PC-3 (cell line): ENCODE data around the gene MYMK. TPM values are rescaled to one million over a fixed set of nuclear protein-coding genes. Genes with fewer than 3 reads are reported as not detected.
A peak's percentile ranks its signal among the peaks of the same experiment; 100 is the strongest.

Source experiments
- ATAC-seq: fragments of 200-7000 bp; cut with Tn5 transposase; 2 replicates; pipeline ENCODE4 v1.9.1; 2020; ENCODE audit warnings: mild to moderate bottlenecking, moderate library complexity
- BruUV-seq: library from RNA; stranded (reverse); fragments of 400-500 nt; replicated peaks from 2 replicates; lab custom pipeline; 2021; lab: Mats Ljungman, UMichigan
- CTCF ChIA-PET: fragments of 300-600 bp; sonication (Branson Sonifier 250); formaldehyde crosslinking; loops from one replicate; lab custom pipeline; 2022; ENCODE audit warnings: antibody characterized with exemption; lab: Charles Lee
- POLR2A ChIA-PET: fragments of 300-600 bp; sonication (Branson Sonifier 250); formaldehyde crosslinking; loops from one replicate; lab custom pipeline; 2022; ENCODE audit warnings: antibody characterized with exemption; ENCODE audit not compliant: unreplicated experiment; lab: Charles Lee
- DNase-seq: peaks from one replicate; pipeline ENCODE4 v3.0.0-alpha.2; 2015
- H2AFZ ChIP-seq: fragments of 300-600 bp; sonication (generic); 2 replicates; pipeline ENCODE4 v1.6.0; 2016; ENCODE audit warnings: antibody characterized with exemption, low read length
- H3F3A ChIP-seq: fragments of 300-600 bp; sonication (generic); one replicate; pipeline ENCODE4 v1.6.0; 2017; ENCODE audit warnings: antibody characterized with exemption, low read length, control low read depth, mild to moderate bottlenecking; ENCODE audit not compliant: unreplicated experiment
- H3K27ac ChIP-seq: fragments of 300-600 bp; sonication (generic); 2 replicates; pipeline ENCODE4 v1.5.1; 2016; ENCODE audit warnings: mild to moderate bottlenecking, low read length
- H3K27me3 ChIP-seq: fragments of 300-600 bp; sonication (generic); 2 replicates; pipeline ENCODE4 v1.6.1; 2016; ENCODE audit warnings: low read length, mixed read lengths
- H3K36me3 ChIP-seq: fragments of 300-600 bp; sonication (generic); 2 replicates; pipeline ENCODE4 v1.6.1; 2016; ENCODE audit warnings: low read depth, mixed run types, low read length, mixed read lengths
- H3K4me1 ChIP-seq: fragments of 300-600 bp; sonication (generic); 2 replicates; pipeline ENCODE4 v1.5.1; 2016; ENCODE audit warnings: low read length; ENCODE audit not compliant: insufficient read depth
- H3K4me2 ChIP-seq: fragments of 300-600 bp; sonication (generic); 2 replicates; pipeline ENCODE4 v1.6.0; 2016; ENCODE audit warnings: low read length
- H3K4me3 ChIP-seq: fragments of 300-600 bp; sonication (generic); 2 replicates; pipeline ENCODE4 v1.5.1; 2016; ENCODE audit warnings: mild to moderate bottlenecking, low read length, mixed read lengths
- H3K79me2 ChIP-seq: fragments of 300-600 bp; sonication (generic); 2 replicates; pipeline ENCODE4 v1.6.1; 2017; ENCODE audit warnings: low read length, mixed read lengths
- H3K9ac ChIP-seq: fragments of 300-600 bp; sonication (generic); 2 replicates; pipeline ENCODE4 v1.6.0; 2016; ENCODE audit warnings: mild to moderate bottlenecking, low read length
- H3K9me2 ChIP-seq: fragments of 300-600 bp; sonication (generic); replicated peaks from 2 replicates; pipeline ENCODE4 v1.6.1; 2016; ENCODE audit warnings: mixed run types, low read length, mixed read lengths
- H3K9me3 ChIP-seq: fragments of 300-600 bp; sonication (generic); 2 replicates; pipeline ENCODE4 v1.6.1; 2016; ENCODE audit warnings: low read length, mixed read lengths
- H4K20me1 ChIP-seq: fragments of 300-600 bp; sonication (generic); 2 replicates; pipeline ENCODE4 v1.6.1; 2016; ENCODE audit warnings: low read length, mixed read lengths
- EZH2 ChIP-seq: fragments of 300-600 bp; sonication (generic); IDR thresholded peaks from one replicate; pipeline ENCODE4 v1.6.1; 2017; ENCODE audit warnings: antibody characterized with exemption, mild to moderate bottlenecking, low read length; ENCODE audit not compliant: unreplicated experiment
- EZH2phosphoT487 ChIP-seq: fragments of 300-600 bp; sonication (generic); IDR thresholded peaks from 2 replicates; pipeline ENCODE4 v1.6.1; 2018; ENCODE audit warnings: mild to moderate bottlenecking, antibody characterized with exemption, low read length, borderline replicate concordance
- intact Hi-C: fragments of 100-400 bp; cut with micrococcal nuclease; formaldehyde crosslinking; loops from 2 replicates; pipeline ENCODE4 v1.9.0; 2023
- total RNA-seq: library from RNA; depleted of rRNA; stranded (reverse); fragments of >200 nt; gene quantifications from 2 replicates; pipeline ENCODE4 v1.2.3, GENCODE V29; 2014
- TF ChIP-seq, protein P1 (sequence below): fragments of 300-600 bp; sonication (generic); conservative IDR thresholded peaks from 2 replicates; pipeline ENCODE4 v1.5.1; 2017; ENCODE audit warnings: antibody characterized with exemption, low read depth, mild to moderate bottlenecking, low read length

MYMK gene
- total RNA-seq, 1 experiment from 2014 or later: not detected

DNA sequence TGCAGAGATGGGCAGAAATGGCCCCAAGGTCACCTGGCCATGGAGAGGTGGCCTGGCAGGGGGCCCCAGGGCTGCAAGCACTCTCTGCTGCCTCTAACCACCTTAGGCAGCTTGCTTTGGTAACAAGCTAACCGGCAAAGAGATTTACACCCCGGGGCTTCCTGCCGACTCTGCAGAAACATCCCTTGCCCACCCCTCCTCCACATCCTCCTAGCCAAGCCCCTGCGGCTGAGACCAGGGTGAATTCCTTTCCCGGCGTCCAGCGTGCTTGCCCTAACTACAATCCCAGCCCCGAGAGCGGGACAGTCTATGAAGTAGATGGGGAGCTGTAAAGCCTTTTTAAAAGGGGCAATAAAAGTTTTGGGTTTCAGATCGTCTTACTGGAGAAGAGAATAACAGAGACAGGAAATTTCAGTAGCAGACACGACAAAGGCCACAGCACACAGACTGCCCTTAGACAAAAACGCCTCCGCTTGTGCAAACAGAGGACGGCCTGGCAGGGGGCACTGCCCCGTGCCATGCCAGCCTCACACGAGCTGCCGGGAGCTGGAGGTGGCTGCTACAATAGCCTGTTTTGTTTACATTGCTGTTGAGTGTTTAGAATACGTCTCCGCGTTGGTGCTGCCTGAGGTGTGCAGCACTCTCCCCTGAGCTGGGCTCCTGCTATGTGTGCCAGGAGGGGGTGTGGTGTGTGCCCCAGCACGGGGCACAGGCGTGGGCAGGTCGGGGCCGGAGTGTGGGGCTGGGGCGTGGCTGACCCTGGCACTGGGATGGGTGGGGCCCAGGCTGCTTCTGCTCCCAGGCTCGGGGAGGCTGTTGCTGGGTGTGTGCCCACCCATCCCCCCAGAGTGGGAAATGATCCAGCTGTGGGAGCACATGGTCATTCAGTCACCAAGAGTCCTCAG, 15.3 kb downstream of the MYMK start:
- H3K9me3 ChIP-seq: no peaks in the 10 kb centered on the region
- peaks cover 22% of the 10 kb centered on the region for H3K4me1 ChIP-seq
- ChIA-PET POLR2A (interaction anchor here (0.5 kb wide), 1 partner anchor 264 kb away, joined by 3 read pairs; no protein-coding TSS in a partner anchor), CTCF (no interaction called here)
- no peaks in the 10 kb centered on the region for H3K36me3 ChIP-seq
- H3K4me3 ChIP-seq: peak overlapping the region; percentile 51
- H4K20me1 ChIP-seq: no peaks in the 10 kb centered on the region
- intact Hi-C loops: no loop called here
- no peaks in the 10 kb centered on the region for H3K79me2 ChIP-seq
- no TSS peak for BruUV-seq
- no peaks in the 10 kb centered on the region for H3F3A ChIP-seq
- H3K27me3 ChIP-seq: no peaks in the 10 kb centered on the region
- TF ChIP-seq, protein P1, sequence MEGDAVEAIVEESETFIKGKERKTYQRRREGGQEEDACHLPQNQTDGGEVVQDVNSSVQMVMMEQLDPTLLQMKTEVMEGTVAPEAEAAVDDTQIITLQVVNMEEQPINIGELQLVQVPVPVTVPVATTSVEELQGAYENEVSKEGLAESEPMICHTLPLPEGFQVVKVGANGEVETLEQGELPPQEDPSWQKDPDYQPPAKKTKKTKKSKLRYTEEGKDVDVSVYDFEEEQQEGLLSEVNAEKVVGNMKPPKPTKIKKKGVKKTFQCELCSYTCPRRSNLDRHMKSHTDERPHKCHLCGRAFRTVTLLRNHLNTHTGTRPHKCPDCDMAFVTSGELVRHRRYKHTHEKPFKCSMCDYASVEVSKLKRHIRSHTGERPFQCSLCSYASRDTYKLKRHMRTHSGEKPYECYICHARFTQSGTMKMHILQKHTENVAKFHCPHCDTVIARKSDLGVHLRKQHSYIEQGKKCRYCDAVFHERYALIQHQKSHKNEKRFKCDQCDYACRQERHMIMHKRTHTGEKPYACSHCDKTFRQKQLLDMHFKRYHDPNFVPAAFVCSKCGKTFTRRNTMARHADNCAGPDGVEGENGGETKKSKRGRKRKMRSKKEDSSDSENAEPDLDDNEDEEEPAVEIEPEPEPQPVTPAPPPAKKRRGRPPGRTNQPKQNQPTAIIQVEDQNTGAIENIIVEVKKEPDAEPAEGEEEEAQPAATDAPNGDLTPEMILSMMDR: no peak
- peak; percentile 87 for TF ChIP-seq EZH2phosphoT487
- H2AFZ ChIP-seq: peak overlapping the region; percentile 52
- no peaks in the 10 kb centered on the region for H3K9me2 ChIP-seq
- no peak overlapping the region for H3K9ac ChIP-seq
- DNase-seq (peak; percentile 35), ATAC-seq (peak; percentile 56)
- H3K27ac ChIP-seq: no peak overlapping the region
- peak overlapping the region; percentile 82 for H3K4me2 ChIP-seq

DNA sequence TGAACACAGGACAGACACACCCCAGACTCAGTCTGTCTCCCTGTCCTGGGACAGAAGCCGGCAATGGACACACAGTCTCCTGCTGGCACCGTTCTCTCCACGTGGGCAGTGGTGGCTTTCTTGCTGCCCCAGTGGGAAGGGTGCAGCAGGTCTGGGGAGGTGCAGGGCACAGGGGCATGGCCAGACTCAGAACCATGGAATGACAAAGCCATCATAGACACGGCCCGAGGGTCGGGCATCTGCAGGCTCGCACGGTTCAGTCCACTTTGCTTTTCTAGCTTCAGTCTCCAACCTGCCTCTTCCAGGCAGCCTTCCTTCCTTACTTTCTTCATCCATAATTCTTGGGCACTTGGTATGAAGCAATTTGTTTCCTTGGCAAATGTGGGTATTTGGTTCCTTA, 16.7 kb downstream of the MYMK start:
- intact Hi-C loops: no loop called here

More for the DNA sequence above, 16.7 kb downstream of the MYMK start:
- H3K27me3 ChIP-seq: no peaks in the 10 kb centered on the region
- no peak overlapping the region for H3K4me3 ChIP-seq
- no peaks in the 10 kb centered on the region for H3K9me3 ChIP-seq
- H3K9ac ChIP-seq: no peak overlapping the region
- H3F3A ChIP-seq: no peaks in the 10 kb centered on the region
- no peak overlapping the region for H3K4me2 ChIP-seq
- H4K20me1 ChIP-seq: no peaks in the 10 kb centered on the region
- no TSS peak for BruUV-seq
- no peak overlapping the region for H2AFZ ChIP-seq
- H3K36me3 ChIP-seq: no peaks in the 10 kb centered on the region
- no peak for ATAC-seq
- TF ChIP-seq, protein P1: no peak
- TF ChIP-seq EZH2phosphoT487: no peak
- TF ChIP-seq EZH2: no peak
- DNase-seq: no peak
- H3K9me2 ChIP-seq: no peaks in the 10 kb centered on the region
- POLR2A ChIA-PET: no interaction called here
- H3K79me2 ChIP-seq: no peaks in the 10 kb centered on the region
- H3K27ac ChIP-seq: no peak overlapping the region
- H3K4me1 ChIP-seq: peaks cover 22% of the 10 kb centered on the region
- CTCF ChIA-PET: no interaction called here
